GM12875 (cell line): ENCODE results near the gene GC.
"Not testable (repeated sequence)": the region's sequence is repeated elsewhere in the genome, so short reads cannot be mapped to it uniquely, and the experiment has no call there.

Source experiments
- H3K4me3 ChIP-seq: one replicate; pipeline ENCODE4 v1.5.1; 2011; ENCODE audit warnings: low read depth, low read length, control low read depth
- CTCF ChIP-seq: IDR thresholded peaks from 2 replicates; pipeline ENCODE4 v1.5.1; 2011; ENCODE audit warnings: low read depth, mild to moderate bottlenecking, control low read depth, inconsistent platforms, low read length, moderate library complexity, borderline replicate concordance; ENCODE audit not compliant: insufficient read depth

GC gene

GRCh38 chr4:71768123-71768522 lies 15.8 kb downstream of the GC start:
- no peak for TF ChIP-seq CTCF
- H3K4me3 ChIP-seq: no peak overlapping the region

GRCh38 chr4:71765821-71766383 lies 18.0 kb downstream of the GC start:
- no peak overlapping the region for H3K4me3 ChIP-seq
- no peak for TF ChIP-seq CTCF

GRCh38 chr4:71765350-71765749 lies 18.5 kb downstream of the GC start:
- no peak for TF ChIP-seq CTCF
- no peak overlapping the region for H3K4me3 ChIP-seq

- H3K4me3 ChIP-seq: no peak overlapping the region
- TF ChIP-seq CTCF: no peak
Observed at GRCh38 chr4:71752383-71753042, 31.4 kb downstream of the GC start.

- no peak for TF ChIP-seq CTCF
- H3K4me3 ChIP-seq: no peak overlapping the region
Observed at GRCh38 chr4:71749008-71749594, 34.8 kb downstream of the GC start.

- no peak overlapping the region for H3K4me3 ChIP-seq
- TF ChIP-seq CTCF: no peak
Observed at GRCh38 chr4:71746379-71746778, 37.5 kb downstream of the GC start.

- H3K4me3 ChIP-seq: not testable (repeated sequence)
Observed at GRCh38 chr4:71738782-71739181, 45.1 kb downstream of the GC start.

- no peak for TF ChIP-seq CTCF
- H3K4me3 ChIP-seq: no peak overlapping the region
Observed at GRCh38 chr4:71732706-71733105, 51.2 kb downstream of the GC start.
